Superior temporal gyrus (tissue), 1 donor: Measurements from ENCODE around the gene RABL2A.
"Not testable (repeated sequence)": the region's sequence is repeated elsewhere in the genome, so short reads cannot be mapped to it uniquely, and the experiment has no call there.

Source experiments
- DNase-seq: peaks from one replicate; pipeline ENCODE4 v3.0.0-alpha.2; 2016; ENCODE audit errors: extremely low spot score

The RABL2A gene

GRCh38 chr2:113609822-113610221 lies 17.2 kb upstream of the RABL2A start:
- not testable (repeated sequence) for DNase-seq

- not testable (repeated sequence) for DNase-seq
These were observed 6.1 kb upstream of the RABL2A start for GRCh38 chr2:113621002-113621401.

- not testable (repeated sequence) for DNase-seq
These were observed 1.2 kb upstream of the RABL2A start for GRCh38 chr2:113625906-113626305.

- not testable (repeated sequence) for DNase-seq
These were observed 5.8 kb downstream of the RABL2A start for GRCh38 chr2:113632849-113633345.

- DNase-seq = not testable (repeated sequence)
These were observed 8.3 kb downstream of the RABL2A start for GRCh38 chr2:113635358-113635757.

GRCh38 chr2:113636226-113636625 lies 9.2 kb downstream of the RABL2A start:
- DNase-seq = not testable (repeated sequence)

GRCh38 chr2:113638084-113638483 lies 11.0 kb downstream of the RABL2A start:
- not testable (repeated sequence) for DNase-seq

- DNase-seq = not testable (repeated sequence)
These were observed 19.2 kb downstream of the RABL2A start for GRCh38 chr2:113646217-113646616.

- not testable (repeated sequence) for DNase-seq
These were observed 24.1 kb downstream of the RABL2A start for GRCh38 chr2:113650834-113651815.

GRCh38 chr2:113652599-113652998 lies 25.5 kb downstream of the RABL2A start:
- not testable (repeated sequence) for DNase-seq

GRCh38 chr2:113656031-113656624 lies 29.1 kb downstream of the RABL2A start:
- not testable (repeated sequence) for DNase-seq

GRCh38 chr2:113657735-113658134 lies 30.7 kb downstream of the RABL2A start:
- DNase-seq = not testable (repeated sequence)

GRCh38 chr2:113663285-113664060 lies 36.4 kb downstream of the RABL2A start:
- DNase-seq = not testable (repeated sequence)

GRCh38 chr2:113664761-113665533 lies 37.9 kb downstream of the RABL2A start:
- not testable (repeated sequence) for DNase-seq

- not testable (repeated sequence) for DNase-seq
These were observed 41.9 kb downstream of the RABL2A start for GRCh38 chr2:113669013-113669412.

GRCh38 chr2:113672326-113672932 lies 45.4 kb downstream of the RABL2A start:
- no peak for DNase-seq

GRCh38 chr2:113675875-113676274 lies 48.8 kb downstream of the RABL2A start:
- no peak for DNase-seq

GRCh38 chr2:113676623-113677266 lies 49.7 kb downstream of the RABL2A start:
- no peak for DNase-seq

GRCh38 chr2:113677330-113677729 lies 50.3 kb downstream of the RABL2A start:
- DNase-seq = no peak

GRCh38 chr2:113679457-113679856 lies 52.4 kb downstream of the RABL2A start:
- no peak for DNase-seq
